Lung microvascular endothelial cell (primary cell): ENCODE measurements around the gene CPNE5. TPM values are rescaled to one million over a fixed set of nuclear protein-coding genes. Genes with fewer than 3 reads are reported as not detected.
A peak's percentile ranks its signal among the peaks of the same experiment; 100 is the strongest.

Experiments
- DNase-seq, 2 donors: peaks; one replicate each; pipeline versions ENCODE4 v3.0.0 to v3.0.0-alpha.2; 2010; ENCODE audit warnings: low read depth in 2 of 2
- total RNA-seq: library from RNA; depleted of rRNA; stranded (reverse); fragments of >200 nt; gene quantifications from 2 replicates; pipeline ENCODE4 v1.2.1, GENCODE V29; 2014

The CPNE5 gene
- total RNA-seq, 1 donor from 2014 or later = 1.2 TPM

- DNase-seq = no peak
These were observed 45.1 kb downstream of the CPNE5 start for GRCh38 chr6:36793913-36794712.

GRCh38 chr6:36793296-36793912 lies 45.8 kb downstream of the CPNE5 start:
- DNase-seq = no peak

GRCh38 chr6:36791521-36792135 lies 47.6 kb downstream of the CPNE5 start:
- DNase-seq = no peak

GRCh38 chr6:36791085-36791484 lies 48.2 kb downstream of the CPNE5 start:
- DNase-seq = no peak

GRCh38 chr6:36788768-36789167 lies 50.5 kb downstream of the CPNE5 start:
- peak; percentile 22 to 23 for DNase-seq

GRCh38 chr6:36788186-36788585 lies 51.1 kb downstream of the CPNE5 start:
- DNase-seq = no peak

- no peak for DNase-seq
These were observed 52.0 kb downstream of the CPNE5 start for GRCh38 chr6:36787210-36787609.

- DNase-seq = no peak
These were observed 53.1 kb downstream of the CPNE5 start for GRCh38 chr6:36786055-36786675.

- DNase-seq = no peak
These were observed 54.9 kb downstream of the CPNE5 start for GRCh38 chr6:36784376-36784636.

- DNase-seq = no peak
These were observed 55.5 kb downstream of the CPNE5 start for GRCh38 chr6:36783603-36784375.

- no peak for DNase-seq
These were observed 57.6 kb downstream of the CPNE5 start for GRCh38 chr6:36781669-36782068.

GRCh38 chr6:36780442-36781177 lies 58.6 kb downstream of the CPNE5 start:
- no peak for DNase-seq

- no peak for DNase-seq
These were observed 60.0 kb downstream of the CPNE5 start for GRCh38 chr6:36779227-36779626.

- DNase-seq = no peak
These were observed 61.4 kb downstream of the CPNE5 start for GRCh38 chr6:36777801-36778200.

GRCh38 chr6:36776167-36776566 lies 63.1 kb downstream of the CPNE5 start:
- no peak for DNase-seq

GRCh38 chr6:36774331-36774730 lies 64.9 kb downstream of the CPNE5 start:
- DNase-seq = no peak

- DNase-seq = no peak
These were observed 66.8 kb downstream of the CPNE5 start for GRCh38 chr6:36772397-36772796.

GRCh38 chr6:36771145-36771544 lies 68.1 kb downstream of the CPNE5 start:
- DNase-seq = no peak

- peak; percentile 24 to 54 for DNase-seq
These were observed 69.4 kb downstream of the CPNE5 start for GRCh38 chr6:36769676-36770499.

GRCh38 chr6:36769183-36769675 lies 70.0 kb downstream of the CPNE5 start:
- DNase-seq = peak; percentile 16
